Stomach (tissue), 4 donors: ENCODE data around the gene SLC25A26.

Experiments used
- CTCF ChIP-seq, 7 experiments: fragments of 450-650 bp in 4 of 7; fragments of 200-600 bp in 3 of 7; sonication (generic) in 3 of 7; IDR thresholded peaks; one replicate each; pipeline ENCODE4 v1.5.1; 2016 to 2019; ENCODE audit warnings: antibody characterized with exemption in 7 of 7, control low read depth in 2 of 7, mild to moderate bottlenecking in 1 of 7
- EP300 ChIP-seq: sonication (generic); formaldehyde crosslinking; IDR thresholded peaks from one replicate; pipeline ENCODE4 v1.6.1; 2017; ENCODE audit warnings: antibody characterized with exemption
- POLR2A ChIP-seq, 4 donors: fragments of 450-650 bp; IDR thresholded peaks; one replicate each; pipeline ENCODE4 v1.6.1; 2016; ENCODE audit warnings: antibody characterized with exemption in 4 of 4, control low read depth in 2 of 4, mild to moderate bottlenecking in 1 of 4, moderate library complexity in 1 of 4
- POLR2AphosphoS5 ChIP-seq, 3 donors: sonication (generic); formaldehyde crosslinking; IDR thresholded peaks; one replicate each; pipeline ENCODE4 v1.6.1; 2016; ENCODE audit warnings: antibody characterized with exemption in 3 of 3

GRCh38 chr3:66179793-66180192 is 41.0 kb upstream of the SLC25A26 start:
- TF ChIP-seq CTCF (IDR thresholded peaks at IDR 0.05) (no peak), POLR2A (IDR thresholded peaks at IDR 0.05) (no peak), POLR2AphosphoS5 (IDR thresholded peaks at IDR 0.05) (no peak), EP300 (no peak)
